Choroid plexus epithelial cell (primary cell): ENCODE data around the gene ZNF516.
A peak's percentile ranks its signal among the peaks of the same experiment; 100 is the strongest.

Source experiments
- DNase-seq: peaks from one replicate; pipeline ENCODE4 v3.0.0-alpha.2; 2010; ENCODE audit warnings: low read depth
- H3K4me3 ChIP-seq: 2 replicates; pipeline ENCODE4 v1.5.1; 2011; ENCODE audit warnings: low read depth, mild to moderate bottlenecking, control low read depth, low read length, moderate library complexity
- TF ChIP-seq, protein P1 (sequence below): conservative IDR thresholded peaks from 2 replicates; pipeline ENCODE4 v1.5.1; 2011; ENCODE audit warnings: low read depth, mild to moderate bottlenecking, control low read depth, inconsistent platforms, low read length, moderate library complexity

The ZNF516 gene

DNA sequence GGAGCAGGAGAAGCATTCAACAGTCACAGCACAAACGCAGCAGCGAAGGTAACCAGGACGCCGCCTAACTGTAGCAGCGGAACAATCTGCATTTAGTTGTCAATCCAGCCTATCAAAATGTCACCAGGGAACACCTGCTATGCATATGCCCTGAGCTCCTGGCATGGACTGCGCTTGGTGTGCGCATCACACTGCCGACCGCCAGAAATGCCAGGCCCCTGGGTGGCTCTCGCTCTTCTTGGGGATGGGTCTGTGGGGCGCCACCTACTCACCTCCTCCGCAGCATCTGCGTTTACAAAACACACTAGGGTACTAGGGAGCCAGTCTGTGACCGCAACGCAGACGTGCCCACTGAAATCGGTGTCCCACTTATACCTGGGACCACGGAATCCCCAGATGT, 31.7 kb downstream of the ZNF516 start:
- no peak overlapping the region for H3K4me3 ChIP-seq
- DNase-seq = no peak
- TF ChIP-seq, protein P1, sequence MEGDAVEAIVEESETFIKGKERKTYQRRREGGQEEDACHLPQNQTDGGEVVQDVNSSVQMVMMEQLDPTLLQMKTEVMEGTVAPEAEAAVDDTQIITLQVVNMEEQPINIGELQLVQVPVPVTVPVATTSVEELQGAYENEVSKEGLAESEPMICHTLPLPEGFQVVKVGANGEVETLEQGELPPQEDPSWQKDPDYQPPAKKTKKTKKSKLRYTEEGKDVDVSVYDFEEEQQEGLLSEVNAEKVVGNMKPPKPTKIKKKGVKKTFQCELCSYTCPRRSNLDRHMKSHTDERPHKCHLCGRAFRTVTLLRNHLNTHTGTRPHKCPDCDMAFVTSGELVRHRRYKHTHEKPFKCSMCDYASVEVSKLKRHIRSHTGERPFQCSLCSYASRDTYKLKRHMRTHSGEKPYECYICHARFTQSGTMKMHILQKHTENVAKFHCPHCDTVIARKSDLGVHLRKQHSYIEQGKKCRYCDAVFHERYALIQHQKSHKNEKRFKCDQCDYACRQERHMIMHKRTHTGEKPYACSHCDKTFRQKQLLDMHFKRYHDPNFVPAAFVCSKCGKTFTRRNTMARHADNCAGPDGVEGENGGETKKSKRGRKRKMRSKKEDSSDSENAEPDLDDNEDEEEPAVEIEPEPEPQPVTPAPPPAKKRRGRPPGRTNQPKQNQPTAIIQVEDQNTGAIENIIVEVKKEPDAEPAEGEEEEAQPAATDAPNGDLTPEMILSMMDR = no peak

DNA sequence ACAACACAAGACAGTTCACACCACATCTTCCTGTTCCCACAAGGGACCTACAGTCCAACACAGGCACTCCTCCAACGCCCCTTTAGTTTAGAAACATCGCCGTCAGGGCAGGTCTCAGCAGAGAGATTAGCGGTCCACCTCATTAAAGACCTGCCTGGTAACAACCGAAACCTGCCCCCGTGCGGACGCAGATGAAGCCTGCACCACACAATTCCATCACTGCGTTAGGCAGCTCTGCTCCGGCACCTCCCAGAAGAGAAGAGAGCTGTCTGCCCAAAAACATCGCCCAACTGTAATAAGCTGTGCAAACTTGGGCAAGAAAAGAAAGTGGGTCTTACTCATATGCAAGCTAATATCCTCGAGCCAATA, 32.7 kb downstream of the ZNF516 start:
- TF ChIP-seq, protein P1 = no peak
- no peak overlapping the region for H3K4me3 ChIP-seq
- DNase-seq = no peak

DNA sequence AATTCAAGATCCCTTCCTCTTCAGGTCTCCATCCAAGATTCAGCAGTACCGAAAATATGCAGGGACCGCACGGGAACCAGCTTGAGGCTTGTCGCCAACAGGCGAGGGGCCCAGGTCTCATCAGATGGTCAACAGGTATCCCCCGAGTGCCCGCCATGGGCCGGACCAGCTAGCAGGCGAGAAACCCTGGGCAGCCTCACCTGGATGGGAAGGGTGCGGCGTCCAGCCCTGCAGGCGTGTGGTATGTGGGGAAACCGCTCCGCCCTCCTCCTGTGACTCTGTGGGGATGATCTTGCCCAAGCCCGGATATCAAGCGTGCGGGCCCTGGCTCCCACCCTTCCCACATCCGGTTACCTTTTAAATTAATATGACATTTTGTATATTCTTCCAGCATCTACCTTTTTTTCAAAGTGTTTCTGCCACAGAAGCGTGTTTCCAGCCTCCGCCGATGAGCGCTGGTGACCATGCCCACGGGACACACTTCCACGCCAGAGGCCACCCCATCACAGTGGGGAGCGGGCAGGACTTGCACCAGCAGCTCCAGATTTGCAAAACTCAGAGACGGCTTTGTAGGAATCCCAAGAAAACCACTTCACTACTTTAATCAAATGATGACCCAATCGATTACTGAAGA, 33.2 kb downstream of the ZNF516 start:
- H3K4me3 ChIP-seq = no peak overlapping the region
- DNase-seq = no peak
- TF ChIP-seq, protein P1 = no peak

DNA sequence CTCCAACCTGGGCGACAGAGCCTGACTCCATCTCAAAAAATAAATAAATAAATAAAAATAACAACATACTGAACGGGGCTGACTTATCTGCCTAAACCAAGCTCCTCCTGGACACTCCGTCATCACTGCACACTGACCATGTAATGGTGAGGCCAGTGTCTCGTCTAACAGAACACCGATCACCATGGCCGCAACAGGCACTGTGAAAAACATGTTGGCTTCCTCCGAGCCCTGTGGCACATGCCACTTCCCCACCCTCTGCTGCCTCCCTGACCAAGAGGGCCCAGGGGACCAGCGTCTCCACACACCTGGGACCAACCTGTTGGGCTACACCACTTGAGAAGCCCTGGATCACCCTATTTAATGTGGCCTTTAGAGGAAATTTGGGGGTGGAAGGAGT, 33.9 kb downstream of the ZNF516 start:
- no peak for DNase-seq
- TF ChIP-seq, protein P1 = no peak

DNA sequence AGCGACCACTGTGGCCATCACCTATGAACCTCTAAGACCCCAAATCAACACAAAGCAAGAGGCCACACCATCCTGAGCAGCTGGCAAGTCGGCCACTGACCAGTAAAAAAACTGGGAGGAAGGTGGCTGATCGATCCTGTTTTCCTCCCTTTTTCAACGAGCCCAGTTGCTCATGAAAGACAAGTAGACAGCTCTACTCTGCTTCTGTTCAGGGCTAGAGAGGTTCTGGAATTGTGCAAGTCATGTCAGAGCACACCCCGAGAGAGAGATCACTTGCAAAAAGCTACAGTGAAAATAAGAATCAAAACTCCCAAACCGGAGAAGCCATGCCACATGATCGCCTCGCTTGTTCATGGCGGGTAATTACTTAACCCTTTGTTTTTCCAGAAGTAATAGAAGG, 34.6 kb downstream of the ZNF516 start:
- H3K4me3 ChIP-seq = no peak overlapping the region
- TF ChIP-seq, protein P1 = no peak
- peak; percentile 47 for DNase-seq

More for the DNA sequence above, 33.9 kb downstream of the ZNF516 start:
- H3K4me3 ChIP-seq = no peak overlapping the region

DNA sequence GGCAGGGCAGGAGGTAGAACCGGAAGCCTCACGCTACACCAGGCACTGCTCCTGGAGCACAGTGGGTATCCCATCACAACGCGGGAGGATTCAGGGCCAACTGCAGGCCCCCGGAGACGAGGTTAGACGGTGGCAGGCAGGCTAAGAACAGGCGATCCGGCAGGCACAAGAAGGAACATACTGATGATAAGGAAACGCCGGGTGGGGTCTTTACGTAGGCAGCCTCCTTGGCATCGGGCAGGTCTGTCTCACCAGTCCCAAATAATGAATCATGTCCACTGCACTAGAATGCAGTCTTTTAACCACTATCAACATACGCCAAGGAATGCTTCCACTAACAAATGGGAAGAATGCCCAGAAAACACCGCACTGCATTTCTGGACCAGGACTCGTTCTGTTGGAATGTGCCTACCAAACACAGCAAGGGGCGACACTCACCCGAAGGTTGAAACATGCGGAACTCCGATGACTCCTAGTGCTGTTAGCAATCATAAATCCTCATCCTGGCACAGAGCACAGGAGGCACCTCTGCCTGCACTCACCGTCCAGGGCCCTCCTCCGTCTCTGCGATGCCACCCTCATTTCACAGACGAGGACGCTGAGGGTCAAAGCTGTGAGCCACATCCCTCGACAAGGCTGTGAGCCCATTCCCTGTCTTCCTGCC, 35.2 kb downstream of the ZNF516 start:
- H3K4me3 ChIP-seq = no peak overlapping the region
- DNase-seq = peak; percentile 98
- TF ChIP-seq, protein P1 = peak; percentile 17

DNA sequence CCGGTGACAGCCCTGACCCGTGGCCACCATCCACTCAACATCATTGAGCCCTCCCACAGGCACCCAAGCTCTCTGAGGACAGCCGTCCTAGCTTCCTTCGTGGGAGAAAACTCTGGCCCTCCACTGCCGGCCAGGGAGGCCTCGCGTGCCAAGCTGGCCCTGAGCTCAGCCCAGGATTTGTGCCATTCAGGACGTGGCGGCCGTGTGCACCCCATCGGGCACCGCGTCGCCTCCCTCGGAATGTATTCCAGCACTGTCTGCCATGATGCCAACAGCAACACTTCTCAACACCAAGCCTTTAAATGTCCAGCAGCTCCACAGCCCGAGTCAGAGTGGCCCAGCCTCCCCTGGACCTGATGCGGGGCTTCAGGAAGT, 35.7 kb downstream of the ZNF516 start:
- H3K4me3 ChIP-seq = no peak overlapping the region
- TF ChIP-seq, protein P1 = no peak
- no peak for DNase-seq
